ENCODE results near the gene LAMB3.

Gene LAMB3

GRCh38 chr1:209617047-209617673 lies 35.1 kb downstream of the LAMB3 start:
- DNase-seq, result no peak

GRCh38 chr1:209616366-209617046 lies 35.7 kb downstream of the LAMB3 start:
- DNase-seq, result no peak

GRCh38 chr1:209614906-209615305 lies 37.3 kb downstream of the LAMB3 start:
- DNase-seq, result no peak

GRCh38 chr1:209614151-209614420 lies 38.1 kb downstream of the LAMB3 start:
- DNase-seq, result no peak

GRCh38 chr1:209613400-209614150 lies 38.6 kb downstream of the LAMB3 start:
- no peak for DNase-seq

- DNase-seq, result no peak
Observed at GRCh38 chr1:209612646-209613399, 39.4 kb downstream of the LAMB3 start.

- no peak for DNase-seq
Observed at GRCh38 chr1:209611771-209612570, 40.3 kb downstream of the LAMB3 start.

GRCh38 chr1:209610631-209610905 lies 41.7 kb downstream of the LAMB3 start:
- no peak for DNase-seq

- no peak for DNase-seq
Observed at GRCh38 chr1:209609791-209610630, 42.2 kb downstream of the LAMB3 start.

GRCh38 chr1:209609041-209609790 lies 43.0 kb downstream of the LAMB3 start:
- DNase-seq, result no peak

GRCh38 chr1:209607795-209608178 lies 44.4 kb downstream of the LAMB3 start:
- DNase-seq, result no peak

- peak in 1 of 2 donors; percentile 33 for DNase-seq
Observed at GRCh38 chr1:209607102-209607794, 45.0 kb downstream of the LAMB3 start.

GRCh38 chr1:209603877-209604276 lies 48.3 kb downstream of the LAMB3 start:
- DNase-seq, result no peak

- DNase-seq, result peak; percentile 36 to 38
Observed at GRCh38 chr1:209601809-209602657, 50.2 kb downstream of the LAMB3 start.

GRCh38 chr1:209600541-209600940 lies 51.7 kb downstream of the LAMB3 start:
- DNase-seq, result no peak

- DNase-seq, result no peak
Observed at GRCh38 chr1:209598227-209598626, 54.0 kb downstream of the LAMB3 start.

- DNase-seq, result no peak
Observed at GRCh38 chr1:209597499-209597898, 54.7 kb downstream of the LAMB3 start.

- no peak for DNase-seq
Observed at GRCh38 chr1:209595599-209596285, 56.5 kb downstream of the LAMB3 start.

- DNase-seq, result no peak
Observed at GRCh38 chr1:209595028-209595427, 57.2 kb downstream of the LAMB3 start.

Measured in CD4-positive, alpha-beta T cell treated with Interleukin-1 beta for 1 hour (primary cell).